Measurements from ENCODE around the gene ACADVL. TPM values are rescaled to one million over a fixed set of nuclear protein-coding genes. Genes with fewer than 3 reads are reported as not detected.

ACADVL gene
- total and polyA plus RNA-seq, 2 experiments from 2014 or later = 441 to 453 TPM

- Histone ChIP-seq H3K36me3 (ENCODE audit: low read depth) (no peaks in the 10 kb centered on the region; the same call in 1 of the 2 replicates), H3K4me2 (ENCODE audit: unreplicated experiment) (no peak overlapping the region), H3K9me3 (ENCODE audit: low read depth) (no peaks in the 10 kb centered on the region), H3F3A (ENCODE audit: insufficient read depth) (no peaks in the 10 kb centered on the region), H3K79me2 (ENCODE audit: insufficient read depth) (no peaks in the 10 kb centered on the region), H3K9ac (no peak overlapping the region), H3K4me1 (ENCODE audit: insufficient read depth) (no peaks in the 10 kb centered on the region), H3K27ac (no peak overlapping the region), H2AFZ (no peak overlapping the region), H3K4me3 (no peak overlapping the region), H4K20me1 (ENCODE audit: insufficient read depth) (no peaks in the 10 kb centered on the region), H3K27me3 (replicated peaks; ENCODE audit: insufficient read depth) (no peaks in the 10 kb centered on the region), H3K9me2 (ENCODE audit: insufficient read depth) (no peaks in the 10 kb centered on the region)
- in situ Hi-C loops (cut with MboI) = no loop called here
- TF ChIP-seq EZH2 (IDR thresholded peaks at IDR 0.05; ENCODE audit: insufficient read depth, poor library complexity, severe bottlenecking) = no peak
- TF ChIP-seq EZH2phosphoT487 (IDR thresholded peaks at IDR 0.05; ENCODE audit: insufficient read depth, low read depth) = no peak
- 86 to 97% methylated on average over 10 to 14 of the region's 14 CpGs for WGBS, 2 experiments (ENCODE audit: low coverage in 1 of 2, low lambda C conversion rate in 2 of 2, missing lambda C conversion rate in 2 of 2)
- DNase-seq = no peak
Observed at GRCh38 chr17:7190276-7190917, 29.3 kb upstream of the ACADVL start.

GRCh38 chr17:7191069-7191468, 28.7 kb upstream of the ACADVL start:
- Histone ChIP-seq H3K9me2 (ENCODE audit: insufficient read depth) (no peaks in the 10 kb centered on the region), H3K9ac (no peak overlapping the region), H3F3A (ENCODE audit: insufficient read depth) (no peaks in the 10 kb centered on the region), H3K4me3 (no peak overlapping the region), H4K20me1 (ENCODE audit: insufficient read depth) (no peaks in the 10 kb centered on the region), H3K9me3 (ENCODE audit: low read depth) (no peaks in the 10 kb centered on the region), H2AFZ (no peak overlapping the region), H3K27ac (no peak overlapping the region), H3K27me3 (replicated peaks; ENCODE audit: insufficient read depth) (no peaks in the 10 kb centered on the region), H3K4me1 (ENCODE audit: insufficient read depth) (no peaks in the 10 kb centered on the region), H3K36me3 (ENCODE audit: low read depth) (no peaks in the 10 kb centered on the region; the same call in 1 of the 2 replicates), H3K4me2 (ENCODE audit: unreplicated experiment) (no peak overlapping the region), H3K79me2 (ENCODE audit: insufficient read depth) (no peaks in the 10 kb centered on the region)
- in situ Hi-C loops (cut with MboI) = no loop called here
- TF ChIP-seq EZH2 (IDR thresholded peaks at IDR 0.05; ENCODE audit: insufficient read depth, poor library complexity, severe bottlenecking) (no peak), EZH2phosphoT487 (IDR thresholded peaks at IDR 0.05; ENCODE audit: insufficient read depth, low read depth) (no peak)
- 95 to 97% methylated on average over 12 of the region's 12 CpGs for WGBS, 2 experiments (ENCODE audit: low coverage in 1 of 2, low lambda C conversion rate in 2 of 2, missing lambda C conversion rate in 2 of 2)
- no peak for DNase-seq

- DNase-seq = peak; percentile 62
- Histone ChIP-seq H3K4me2 (ENCODE audit: unreplicated experiment) (no peak overlapping the region), H3K9ac (no peak overlapping the region), H3K9me3 (ENCODE audit: low read depth) (no peaks in the 10 kb centered on the region), H3K27ac (no peak overlapping the region), H3K27me3 (replicated peaks; ENCODE audit: insufficient read depth) (no peaks in the 10 kb centered on the region), H3K36me3 (ENCODE audit: low read depth) (peaks cover 3% of the 10 kb centered on the region; the same call in 1 of the 2 replicates), H3K79me2 (ENCODE audit: insufficient read depth) (no peaks in the 10 kb centered on the region), H2AFZ (no peak overlapping the region), H3F3A (ENCODE audit: insufficient read depth) (no peaks in the 10 kb centered on the region), H3K4me3 (no peak overlapping the region), H3K4me1 (ENCODE audit: insufficient read depth) (no peaks in the 10 kb centered on the region), H3K9me2 (ENCODE audit: insufficient read depth) (no peaks in the 10 kb centered on the region), H4K20me1 (ENCODE audit: insufficient read depth) (no peaks in the 10 kb centered on the region)
- WGBS, 2 experiments (ENCODE audit: low coverage in 1 of 2, low lambda C conversion rate in 2 of 2, missing lambda C conversion rate in 2 of 2) = 82 to 90% methylated on average over 15 to 26 of the region's 26 CpGs
- in situ Hi-C loops (cut with MboI) = no loop called here
- TF ChIP-seq EZH2phosphoT487 (IDR thresholded peaks at IDR 0.05; ENCODE audit: insufficient read depth, low read depth) = no peak
- TF ChIP-seq EZH2 (IDR thresholded peaks at IDR 0.05; ENCODE audit: insufficient read depth, poor library complexity, severe bottlenecking) = no peak
Observed at GRCh38 chr17:7191571-7192270, 28.0 kb upstream of the ACADVL start.

DNA sequence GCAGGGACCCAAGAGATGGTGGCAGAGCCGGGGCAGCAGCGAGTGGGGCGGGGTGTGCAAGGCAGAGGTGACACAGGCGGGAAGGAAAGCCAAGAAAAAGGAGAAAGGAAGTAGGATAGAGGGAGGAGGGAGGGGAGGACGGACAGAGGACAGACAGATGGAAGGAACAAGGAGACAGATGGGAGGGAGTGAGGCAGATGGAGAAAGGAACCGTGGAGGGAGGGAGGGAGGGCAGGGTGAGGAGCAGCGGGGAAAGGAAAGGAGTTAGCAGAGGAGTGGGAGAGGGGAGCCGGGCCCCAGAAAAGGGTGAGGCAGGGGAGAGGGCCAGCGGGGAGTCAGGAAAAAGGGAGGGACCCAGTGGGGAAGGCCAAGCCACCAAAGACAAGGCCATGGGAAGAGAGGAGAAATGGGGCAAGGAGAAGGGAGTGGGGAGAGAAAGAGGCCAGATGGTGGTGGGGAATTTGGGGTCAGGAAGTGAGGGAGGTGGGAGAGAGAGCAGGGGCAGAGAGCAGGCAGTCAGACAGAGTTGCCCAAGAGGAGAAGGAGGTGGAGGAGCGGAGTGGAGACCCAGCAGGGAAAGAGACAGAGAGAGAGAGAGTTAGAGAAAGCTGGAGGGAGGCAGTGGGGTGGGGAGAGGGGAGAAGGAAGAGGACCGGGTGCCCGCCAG, 27.3 kb upstream of the ACADVL start:
- Histone ChIP-seq H3K9me2 (ENCODE audit: insufficient read depth) (no peaks in the 10 kb centered on the region), H2AFZ (no peak overlapping the region), H4K20me1 (ENCODE audit: insufficient read depth) (no peaks in the 10 kb centered on the region), H3F3A (ENCODE audit: insufficient read depth) (no peaks in the 10 kb centered on the region), H3K27ac (no peak overlapping the region), H3K4me2 (ENCODE audit: unreplicated experiment) (no peak overlapping the region), H3K9ac (no peak overlapping the region), H3K79me2 (ENCODE audit: insufficient read depth) (no peaks in the 10 kb centered on the region), H3K27me3 (replicated peaks; ENCODE audit: insufficient read depth) (no peaks in the 10 kb centered on the region), H3K36me3 (ENCODE audit: low read depth) (peaks cover 8% of the 10 kb centered on the region; the same call in 1 of the 2 replicates), H3K9me3 (ENCODE audit: low read depth) (no peaks in the 10 kb centered on the region), H3K4me3 (no peak overlapping the region), H3K4me1 (ENCODE audit: insufficient read depth) (no peaks in the 10 kb centered on the region)
- in situ Hi-C loops (cut with MboI) = no loop called here
- WGBS, 2 experiments (ENCODE audit: low coverage in 1 of 2, low lambda C conversion rate in 2 of 2, missing lambda C conversion rate in 2 of 2) = 80 to 84% methylated on average over 5 to 12 of the region's 12 CpGs
- no peak for DNase-seq
- TF ChIP-seq EZH2phosphoT487 (IDR thresholded peaks at IDR 0.05; ENCODE audit: insufficient read depth, low read depth) (no peak), EZH2 (IDR thresholded peaks at IDR 0.05; ENCODE audit: insufficient read depth, poor library complexity, severe bottlenecking) (no peak)
